Small intestine (tissue), 7 donors: ENCODE measurements around the gene EPHB6. TPM values are rescaled to one million over a fixed set of nuclear protein-coding genes. Genes with fewer than 3 reads are reported as not detected.

Experiments used
- DNase-seq, 2 donors: peaks; one replicate each; pipeline versions ENCODE4 v3.0.0 to v3.0.0-alpha.2; 2013
- FAIRE-seq: peaks from 2 replicates; lab custom pipeline; 2012; peaks lifted over from hg19 to GRCh38; lab: Jason Lieb, UNC
- H3K27ac ChIP-seq, 3 donors: one replicate each; pipeline ENCODE4 v1.5.1; 2013; ENCODE audit warnings: low read length in 2 of 3, mild to moderate bottlenecking in 2 of 3, control low read depth in 1 of 3, inconsistent platforms in 1 of 3, low read depth in 1 of 3, moderate library complexity in 1 of 3
- H3K27me3 ChIP-seq, 3 donors: one replicate each; pipeline ENCODE4 v1.6.1; 2013; ENCODE audit warnings: low read length in 3 of 3, inconsistent platforms in 1 of 3; ENCODE audit not compliant: control insufficient read depth in 3 of 3, insufficient read depth in 3 of 3
- H3K36me3 ChIP-seq, 3 donors: one replicate each; pipeline ENCODE4 v1.6.1; 2013; ENCODE audit warnings: low read length in 3 of 3, inconsistent platforms in 1 of 3, low read depth in 1 of 3, mild to moderate bottlenecking in 1 of 3, moderate library complexity in 1 of 3; ENCODE audit not compliant: control insufficient read depth in 3 of 3, insufficient read depth in 2 of 3
- H3K4me1 ChIP-seq, 3 donors: one replicate each; pipeline ENCODE4 v1.6.1; 2013; ENCODE audit warnings: low read length in 2 of 3, inconsistent platforms in 1 of 3, low read depth in 1 of 3, mild to moderate bottlenecking in 1 of 3, moderate library complexity in 1 of 3; ENCODE audit not compliant: control insufficient read depth in 3 of 3, insufficient read depth in 2 of 3
- H3K4me3 ChIP-seq, 3 donors: one replicate each; pipeline ENCODE4 v1.5.1; 2013; ENCODE audit warnings: low read length in 3 of 3, control low read depth in 1 of 3, inconsistent platforms in 1 of 3, low read depth in 1 of 3, mild to moderate bottlenecking in 1 of 3, moderate library complexity in 1 of 3
- H3K9me3 ChIP-seq, 2 donors: one replicate each; pipeline ENCODE4 v1.6.1; 2013; ENCODE audit warnings: low read depth in 1 of 2, low read length in 1 of 2; ENCODE audit not compliant: control insufficient read depth in 2 of 2, insufficient read depth in 1 of 2
- WGBS, 3 donors: extraction: QIAGEN DNeasy Blood & Tissue Kit; methylation state at CpG; one replicate each; pipeline ENCODE4 v1.1.7; 2013; 5-methylcytosine and 5-hydroxymethylcytosine counted together
- polyA plus RNA-seq, 4 donors: library from polyadenylated mRNA; stranded (reverse) in 3 of 4; unstranded in 1 of 4; fragments of 200-250 nt in 3 of 4; fragments of 120-200 nt in 1 of 4; gene quantifications; one replicate each; pipeline versions ENCODE4 v1.2.1 to v1.2.3, GENCODE V29; 2013
- donor health status: healthy with polysubstance abuse.
- donor health status: control.
- donor health status: control.
- donor health status: Bipolar disorder and iron deficiency.
- donor health status: healthy.

EPHB6 gene
- polyA plus RNA-seq, 4 donors = 1.7 to 26.2 (median 11.8) TPM

DNA sequence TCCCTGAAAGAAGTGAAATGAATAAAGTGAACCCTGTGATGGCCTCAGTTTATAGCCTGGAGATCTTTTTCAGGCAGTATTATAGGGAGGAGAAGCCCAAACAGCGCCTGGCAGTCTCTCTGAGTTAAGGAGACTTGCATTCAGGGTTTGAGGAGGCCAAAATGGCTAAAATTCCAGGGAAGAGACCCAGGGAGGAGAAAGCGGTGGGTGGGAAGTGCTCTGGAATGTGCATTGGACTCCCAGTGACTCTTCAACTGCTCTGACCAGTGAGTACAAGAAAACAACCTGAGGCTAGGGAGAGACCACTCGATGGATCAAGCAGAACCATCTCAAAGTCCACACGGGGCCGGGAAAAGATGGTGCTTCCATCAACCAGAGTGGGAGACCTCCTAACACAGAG is 35.3 kb upstream of the EPHB6 start:
- FAIRE-seq (no peak), DNase-seq (no peak)
- Histone ChIP-seq H3K27me3 (peaks cover 0 to 14% (median 2%) of the 10 kb centered on the region in 3 donors), H3K36me3 (no peaks in the 10 kb centered on the region), H3K27ac (no peak overlapping the region), H3K4me1 (no peaks in the 10 kb centered on the region), H3K9me3 (no peaks in the 10 kb centered on the region), H3K4me3 (no peak overlapping the region)
- WGBS, 3 donors = 81 to 88% (median 83%) methylated on average over 5 of the region's 5 CpGs

DNA sequence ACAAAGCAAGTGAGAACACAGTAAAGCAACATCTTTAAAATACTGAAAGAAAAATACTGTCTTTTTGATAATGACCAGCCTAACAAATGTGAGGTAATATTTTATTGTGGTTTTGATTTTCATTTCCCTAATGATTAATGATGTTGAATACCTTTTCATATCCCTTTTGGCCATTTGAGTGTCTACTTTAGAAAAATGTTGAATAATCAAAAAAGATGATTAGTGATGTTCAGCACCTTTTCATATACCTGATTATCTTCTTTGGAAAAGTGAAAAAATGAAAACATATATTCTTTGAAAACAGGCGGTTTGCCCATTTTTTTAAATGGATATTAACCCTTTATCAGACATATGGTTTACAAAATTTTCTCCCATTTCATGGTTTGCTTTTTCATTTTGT is 32.2 kb upstream of the EPHB6 start:
- Histone ChIP-seq H3K27ac (no peak overlapping the region), H3K9me3 (no peaks in the 10 kb centered on the region), H3K4me3 (no peak overlapping the region), H3K27me3 (peaks cover 0 to 5% (median 2%) of the 10 kb centered on the region in 3 donors), H3K4me1 (no peaks in the 10 kb centered on the region), H3K36me3 (no peaks in the 10 kb centered on the region)
- no peak for FAIRE-seq
- 0 to 43% (median 13%) methylated on average over 1 of the region's 1 CpG for WGBS, 3 donors
- DNase-seq = no peak

DNA sequence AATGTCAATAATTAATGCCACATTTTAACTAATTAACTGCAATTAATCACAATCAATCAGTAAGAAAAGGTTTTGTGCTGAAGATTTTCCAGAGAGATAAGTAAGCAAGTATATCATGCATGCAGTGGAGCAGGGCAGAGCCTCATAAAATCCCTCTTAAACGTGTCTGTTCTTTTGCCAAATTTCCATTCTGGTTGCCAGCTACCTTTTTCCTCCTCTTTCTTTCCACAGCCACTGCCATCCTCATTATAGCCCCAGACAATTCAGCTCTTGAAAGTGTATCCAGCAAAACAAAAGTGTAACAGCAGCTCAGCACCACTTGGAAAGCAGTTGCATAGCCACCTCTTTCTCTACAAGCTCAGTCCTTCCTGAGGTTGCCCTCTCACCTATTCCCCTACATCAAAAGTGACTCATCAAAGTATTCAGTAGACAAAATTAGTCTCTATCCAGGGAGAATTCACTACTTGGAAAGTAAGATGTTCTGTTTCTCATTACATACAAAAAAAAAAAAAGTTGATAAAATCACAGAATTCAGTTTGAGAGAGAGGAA is 26.9 kb upstream of the EPHB6 start:
- FAIRE-seq = no peak
- Histone ChIP-seq H3K9me3 (no peaks in the 10 kb centered on the region), H3K36me3 (no peaks in the 10 kb centered on the region), H3K4me3 (no peak overlapping the region), H3K27ac (no peak overlapping the region), H3K4me1 (no peaks in the 10 kb centered on the region), H3K27me3 (peaks cover 0 to 2% (median 0%) of the 10 kb centered on the region in 3 donors)
- DNase-seq = no peak
- WGBS, 3 donors = 21 to 36% (median 28%) methylated on average over 1 of the region's 1 CpG

DNA sequence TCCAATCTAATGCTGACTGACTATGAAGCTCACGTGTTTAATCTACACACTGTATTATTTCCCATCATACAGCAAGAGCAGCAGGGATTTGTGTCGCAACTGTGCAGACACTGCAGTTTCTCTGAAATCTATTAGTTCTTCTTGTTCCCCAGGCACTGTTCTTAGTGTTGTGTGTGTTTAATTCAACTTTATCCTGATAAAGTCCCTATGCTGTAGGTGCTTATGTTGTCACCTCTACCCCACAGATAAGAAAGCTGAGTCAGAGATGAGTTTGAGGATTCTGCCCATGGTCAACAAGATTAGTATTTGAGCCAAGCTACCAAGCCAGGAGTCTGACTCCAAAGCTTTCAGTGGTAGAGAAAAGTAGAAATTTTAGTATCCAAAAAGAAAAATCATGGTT is 22.5 kb upstream of the EPHB6 start:
- Histone ChIP-seq H3K27ac (peak overlapping the region in 1 of 3 donors; percentile 14), H3K4me1 (no peaks in the 10 kb centered on the region), H3K9me3 (no peaks in the 10 kb centered on the region), H3K36me3 (no peaks in the 10 kb centered on the region), H3K27me3 (no peaks in the 10 kb centered on the region), H3K4me3 (no peak overlapping the region)
- FAIRE-seq (no peak), DNase-seq (peak in 1 of 2 donors; percentile 44)
- 64 to 67% (median 66%) methylated on average over 2 of the region's 2 CpGs for WGBS, 3 donors

DNA sequence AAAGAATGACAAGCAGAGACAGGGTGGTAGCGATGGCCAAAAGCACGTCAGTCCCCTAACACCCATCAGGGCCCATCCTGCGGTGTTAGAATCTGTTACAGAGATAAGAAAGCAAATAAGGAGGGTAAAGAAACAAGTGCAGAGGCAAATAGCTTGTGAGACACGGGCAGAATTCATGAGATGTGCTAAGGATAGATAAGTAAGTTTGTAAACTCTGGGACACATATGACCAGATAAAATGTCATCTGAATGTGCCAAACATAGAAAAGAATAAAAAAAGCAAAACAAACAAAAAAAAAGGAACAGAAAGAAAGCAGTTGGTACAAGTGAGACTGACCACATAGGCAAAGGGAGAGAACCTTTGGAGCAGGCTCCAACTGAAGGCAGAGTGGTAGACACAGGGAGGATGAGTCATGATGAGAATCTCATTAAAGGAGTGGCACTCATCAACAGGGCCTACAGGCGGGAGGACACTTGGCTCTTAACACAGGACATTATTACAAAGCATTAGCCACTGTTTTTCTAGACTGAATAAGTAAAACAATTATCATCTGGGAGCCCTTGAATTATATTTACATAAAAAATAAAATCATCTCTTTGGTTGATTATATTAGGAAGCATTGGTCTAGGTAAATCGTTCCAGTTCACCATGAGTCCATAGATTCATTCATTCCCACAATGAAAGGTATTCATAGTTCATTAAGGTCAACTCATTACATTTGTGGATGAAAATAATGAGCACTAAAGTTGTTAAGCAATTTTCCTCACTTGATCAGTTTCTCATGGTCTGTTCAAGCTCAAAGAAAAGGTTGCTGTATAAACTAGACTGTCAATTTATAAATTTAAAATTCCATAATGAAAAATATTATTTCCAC is 21.5 kb upstream of the EPHB6 start:
- peak in 1 of 2 donors; percentile 59 for DNase-seq
- no peaks in the 10 kb centered on the region for H3K27me3 ChIP-seq
- H3K4me1 ChIP-seq = no peaks in the 10 kb centered on the region
- H3K4me3 ChIP-seq = no peak overlapping the region
- no peak overlapping the region for H3K27ac ChIP-seq
- WGBS, 3 donors = 58 to 68% (median 59%) methylated on average over 6 of the region's 6 CpGs
- H3K9me3 ChIP-seq = no peaks in the 10 kb centered on the region
- no peaks in the 10 kb centered on the region for H3K36me3 ChIP-seq
- no peak for FAIRE-seq

DNA sequence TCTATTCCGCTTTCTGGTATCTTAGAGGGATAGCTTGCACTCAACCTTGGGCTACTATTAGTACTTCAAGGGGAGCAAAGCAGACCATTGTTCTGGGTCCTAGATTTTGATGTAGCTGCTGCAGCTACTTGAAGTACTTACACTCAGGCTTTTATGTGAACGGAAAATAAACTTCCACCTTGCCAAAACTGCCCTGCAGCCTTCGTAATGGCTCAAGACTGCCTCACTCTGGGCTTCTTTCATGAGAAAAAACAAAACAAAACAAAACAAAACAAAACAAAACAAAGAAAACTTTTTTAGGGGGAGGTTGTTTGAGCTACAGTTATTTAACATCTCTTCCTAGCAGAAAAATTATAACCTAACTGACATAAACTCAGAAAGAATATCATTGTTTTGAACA is 19.4 kb upstream of the EPHB6 start:
- FAIRE-seq (no peak), DNase-seq (no peak)
- Histone ChIP-seq H3K27me3 (no peaks in the 10 kb centered on the region), H3K4me3 (no peak overlapping the region), H3K27ac (no peak overlapping the region), H3K36me3 (no peaks in the 10 kb centered on the region), H3K9me3 (no peaks in the 10 kb centered on the region), H3K4me1 (peaks cover 0 to 2% (median 0%) of the 10 kb centered on the region in 3 donors)
- 32 to 65% (median 47%) methylated on average over 3 of the region's 3 CpGs for WGBS, 3 donors

DNA sequence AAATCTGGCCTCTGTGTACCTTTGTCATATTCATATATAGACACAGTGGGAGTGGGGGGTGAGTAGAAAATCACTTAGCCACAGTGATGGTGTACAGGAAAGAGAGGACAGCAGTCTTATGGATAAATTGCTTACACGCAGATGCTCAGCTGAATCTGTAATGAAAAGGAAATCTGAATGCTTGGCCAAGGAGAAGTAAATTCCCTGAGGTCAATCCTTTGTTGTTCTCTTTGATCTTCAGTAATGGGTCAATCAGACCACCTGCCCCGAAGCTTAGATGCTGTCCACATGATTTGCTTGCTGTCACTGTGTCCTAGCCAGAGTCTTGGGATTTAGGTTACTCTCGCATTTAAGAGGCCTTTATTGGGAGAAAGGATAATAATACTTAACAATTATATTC is 18.4 kb upstream of the EPHB6 start:
- 87 to 94% (median 93%) methylated on average over 3 of the region's 3 CpGs for WGBS, 3 donors
- Histone ChIP-seq H3K27ac (no peak overlapping the region), H3K9me3 (no peaks in the 10 kb centered on the region), H3K27me3 (peaks cover 0 to 2% (median 0%) of the 10 kb centered on the region in 3 donors), H3K36me3 (no peaks in the 10 kb centered on the region), H3K4me3 (no peak overlapping the region), H3K4me1 (peaks cover 0 to 2% (median 0%) of the 10 kb centered on the region in 3 donors)
- FAIRE-seq = no peak
- DNase-seq = no peak

DNA sequence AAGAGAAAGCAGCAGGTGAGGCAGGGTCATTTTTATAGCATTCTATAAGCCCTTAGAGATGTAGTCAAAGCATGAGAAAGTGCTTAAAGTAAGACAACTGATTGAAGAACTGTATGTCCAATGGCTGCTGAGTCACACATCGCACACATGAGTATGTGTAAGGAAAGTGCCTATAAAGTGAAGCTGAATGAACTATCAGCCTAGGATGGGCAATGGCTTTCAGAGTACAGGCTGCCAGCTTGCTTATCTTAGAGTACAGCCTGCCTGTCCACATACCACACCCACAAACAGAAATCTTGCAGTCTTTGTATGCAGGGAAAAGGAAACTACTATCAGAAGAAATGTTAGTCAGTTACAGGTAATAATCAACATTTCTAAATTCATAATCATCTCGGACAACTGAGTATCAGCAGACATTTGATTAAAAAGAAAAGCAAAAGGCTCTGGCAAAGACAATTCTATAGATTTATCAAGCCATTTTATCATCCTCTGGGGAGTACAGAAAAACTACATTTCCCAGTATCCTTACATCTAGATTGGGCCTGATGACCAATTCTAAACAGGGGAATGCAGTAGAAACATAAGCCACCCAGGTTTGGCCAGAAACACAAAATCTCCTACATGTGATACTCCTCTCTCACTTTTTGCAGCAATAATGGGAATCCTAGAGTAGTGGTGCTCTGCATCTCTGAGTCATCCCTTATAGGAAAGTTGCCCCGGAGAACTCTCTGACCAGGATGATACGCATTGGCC is 16.2 kb upstream of the EPHB6 start:
- FAIRE-seq = no peak
- WGBS, 3 donors = 26 to 53% (median 35%) methylated on average over 4 of the region's 4 CpGs
- Histone ChIP-seq H3K4me3 (no peak overlapping the region), H3K27ac (no peak overlapping the region), H3K9me3 (no peaks in the 10 kb centered on the region), H3K4me1 (peaks cover 0 to 2% (median 2%) of the 10 kb centered on the region in 3 donors), H3K27me3 (peaks cover 0 to 2% (median 0%) of the 10 kb centered on the region in 3 donors), H3K36me3 (no peaks in the 10 kb centered on the region)
- peak in 1 of 2 donors; percentile 87 for DNase-seq
